IPS-18a (cell line): Measurements from ENCODE around the gene TRMT2A.

ENCODE experiments used
- H3K27ac ChIP-seq: one replicate; pipeline ENCODE4 v1.5.1; 2013; ENCODE audit warnings: low read length
- H3K27me3 ChIP-seq: one replicate; pipeline ENCODE4 v1.6.1; 2013; ENCODE audit warnings: mild to moderate bottlenecking, low read length; ENCODE audit not compliant: control insufficient read depth, insufficient read depth
- H3K36me3 ChIP-seq: one replicate; pipeline ENCODE4 v1.6.1; 2013; ENCODE audit warnings: low read depth, low read length; ENCODE audit not compliant: control insufficient read depth
- H3K4me1 ChIP-seq: one replicate; pipeline ENCODE4 v1.6.1; 2013; ENCODE audit warnings: low read depth, low read length; ENCODE audit not compliant: control insufficient read depth
- H3K4me3 ChIP-seq: one replicate; pipeline ENCODE4 v1.5.1; 2013; ENCODE audit warnings: low read length
- H3K9ac ChIP-seq: one replicate; pipeline ENCODE4 v1.6.1; 2013; ENCODE audit warnings: mild to moderate bottlenecking, low read length, moderate library complexity
- H3K9me3 ChIP-seq: one replicate; pipeline ENCODE4 v1.6.1; 2013; ENCODE audit warnings: low read depth, low read length; ENCODE audit not compliant: control insufficient read depth

Gene TRMT2A

DNA sequence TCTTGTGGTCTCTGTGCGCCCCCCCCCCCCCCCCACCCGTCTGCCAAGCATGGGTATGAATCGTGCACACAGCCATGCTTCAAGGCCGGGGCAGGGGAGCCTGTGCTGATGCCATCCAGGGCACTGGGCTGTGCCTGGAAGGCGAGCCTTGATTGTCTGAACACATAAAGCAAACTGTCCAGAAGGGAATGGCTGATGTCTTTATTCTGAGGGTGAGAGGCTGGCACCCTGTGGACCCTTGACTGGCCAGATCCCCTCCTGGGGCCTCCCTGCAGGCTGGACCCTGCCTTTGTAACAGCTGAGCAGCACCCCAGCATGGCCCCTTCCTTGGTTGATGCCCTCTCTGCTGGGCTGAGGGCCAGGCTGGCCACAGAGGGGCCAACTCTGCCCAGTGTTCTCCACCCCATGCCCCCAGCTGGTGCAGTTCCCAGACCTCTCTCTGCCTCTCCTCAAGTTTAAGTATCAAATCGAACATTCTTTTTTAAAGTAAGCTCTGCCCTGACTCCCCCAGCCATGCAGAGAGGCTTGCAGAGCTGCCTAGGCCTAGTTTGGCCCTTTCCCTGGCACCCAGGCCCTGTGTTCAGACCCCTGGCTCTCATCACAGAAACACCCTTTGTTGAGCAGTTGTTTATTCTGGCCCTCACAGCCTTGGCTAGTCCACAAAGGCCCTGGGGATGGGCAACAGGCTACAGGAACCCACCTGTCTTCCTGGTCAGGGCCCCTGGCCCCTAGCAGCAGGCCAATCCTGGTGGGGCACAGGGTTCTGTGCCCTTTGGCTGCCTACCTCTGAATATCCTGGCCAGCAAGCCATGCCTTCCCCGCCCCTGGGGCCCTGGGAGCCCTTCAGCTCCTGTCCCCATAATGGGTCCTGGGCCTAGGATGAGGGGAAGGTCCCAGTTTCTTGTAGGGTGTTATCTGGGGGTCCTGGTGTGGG is 5.1 kb downstream of the TRMT2A start:
- Histone ChIP-seq H3K27ac (no peak overlapping the region), H3K4me1 (no peaks in the 10 kb centered on the region), H3K9ac (no peak overlapping the region), H3K4me3 (no peak overlapping the region), H3K9me3 (no peaks in the 10 kb centered on the region), H3K36me3 (peaks cover 54% of the 10 kb centered on the region), H3K27me3 (no peaks in the 10 kb centered on the region)

DNA sequence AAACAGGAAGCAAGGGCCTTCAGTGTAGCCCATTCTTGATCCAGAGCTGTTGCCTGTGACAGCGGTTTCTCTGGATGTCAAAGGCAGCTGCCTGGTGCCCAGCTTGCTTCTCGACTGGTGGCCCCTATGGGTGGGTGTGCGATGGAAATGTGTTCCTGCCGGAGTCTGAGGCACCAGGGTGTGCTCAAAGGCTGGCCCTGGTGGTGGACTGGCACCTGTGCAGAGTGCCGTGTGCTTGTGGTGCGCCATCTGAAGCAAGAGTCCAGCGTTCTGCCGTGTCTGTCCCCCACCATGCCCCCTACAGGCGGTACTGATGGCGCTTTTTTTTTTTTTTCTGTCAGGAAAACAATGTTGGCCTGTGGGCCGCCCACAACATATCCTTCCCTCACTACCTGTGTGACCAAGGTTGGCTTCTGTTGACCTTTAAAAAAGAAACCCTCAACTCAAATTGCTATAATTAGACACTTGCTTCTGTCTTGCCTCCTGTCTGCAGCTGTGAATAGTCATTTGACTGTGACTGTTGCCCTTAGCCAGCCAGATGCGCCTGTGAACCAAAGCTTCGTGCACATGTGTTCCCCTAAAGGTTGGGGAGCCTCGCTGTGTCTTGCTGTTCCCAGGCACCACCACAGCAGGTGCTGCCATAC is 5.9 kb downstream of the TRMT2A start:
- no peaks in the 10 kb centered on the region for H3K4me1 ChIP-seq
- H3K9me3 ChIP-seq: no peaks in the 10 kb centered on the region
- peaks cover 62% of the 10 kb centered on the region for H3K36me3 ChIP-seq
- H3K27ac ChIP-seq: no peak overlapping the region
- no peak overlapping the region for H3K9ac ChIP-seq
- no peak overlapping the region for H3K4me3 ChIP-seq
- no peaks in the 10 kb centered on the region for H3K27me3 ChIP-seq

GRCh38 chr22:20110359-20110985 is 6.6 kb downstream of the TRMT2A start:
- H3K9ac ChIP-seq: no peak overlapping the region
- no peak overlapping the region for H3K4me3 ChIP-seq
- no peaks in the 10 kb centered on the region for H3K9me3 ChIP-seq
- H3K4me1 ChIP-seq: no peaks in the 10 kb centered on the region
- no peak overlapping the region for H3K27ac ChIP-seq
- no peaks in the 10 kb centered on the region for H3K27me3 ChIP-seq
- peaks cover 68% of the 10 kb centered on the region for H3K36me3 ChIP-seq

- Histone ChIP-seq H3K4me1 (no peaks in the 10 kb centered on the region), H3K27me3 (no peaks in the 10 kb centered on the region), H3K9me3 (no peaks in the 10 kb centered on the region), H3K9ac (no peak overlapping the region), H3K4me3 (no peak overlapping the region), H3K27ac (no peak overlapping the region), H3K36me3 (peaks cover 76% of the 10 kb centered on the region)
Observed at GRCh38 chr22:20109411-20110358, 7.3 kb downstream of the TRMT2A start.

GRCh38 chr22:20108757-20109230 is 8.2 kb downstream of the TRMT2A start:
- H3K9me3 ChIP-seq: no peaks in the 10 kb centered on the region
- H3K36me3 ChIP-seq: peaks cover 76% of the 10 kb centered on the region
- H3K27me3 ChIP-seq: no peaks in the 10 kb centered on the region
- no peak overlapping the region for H3K4me3 ChIP-seq
- no peak overlapping the region for H3K9ac ChIP-seq
- no peak overlapping the region for H3K27ac ChIP-seq
- no peaks in the 10 kb centered on the region for H3K4me1 ChIP-seq

DNA sequence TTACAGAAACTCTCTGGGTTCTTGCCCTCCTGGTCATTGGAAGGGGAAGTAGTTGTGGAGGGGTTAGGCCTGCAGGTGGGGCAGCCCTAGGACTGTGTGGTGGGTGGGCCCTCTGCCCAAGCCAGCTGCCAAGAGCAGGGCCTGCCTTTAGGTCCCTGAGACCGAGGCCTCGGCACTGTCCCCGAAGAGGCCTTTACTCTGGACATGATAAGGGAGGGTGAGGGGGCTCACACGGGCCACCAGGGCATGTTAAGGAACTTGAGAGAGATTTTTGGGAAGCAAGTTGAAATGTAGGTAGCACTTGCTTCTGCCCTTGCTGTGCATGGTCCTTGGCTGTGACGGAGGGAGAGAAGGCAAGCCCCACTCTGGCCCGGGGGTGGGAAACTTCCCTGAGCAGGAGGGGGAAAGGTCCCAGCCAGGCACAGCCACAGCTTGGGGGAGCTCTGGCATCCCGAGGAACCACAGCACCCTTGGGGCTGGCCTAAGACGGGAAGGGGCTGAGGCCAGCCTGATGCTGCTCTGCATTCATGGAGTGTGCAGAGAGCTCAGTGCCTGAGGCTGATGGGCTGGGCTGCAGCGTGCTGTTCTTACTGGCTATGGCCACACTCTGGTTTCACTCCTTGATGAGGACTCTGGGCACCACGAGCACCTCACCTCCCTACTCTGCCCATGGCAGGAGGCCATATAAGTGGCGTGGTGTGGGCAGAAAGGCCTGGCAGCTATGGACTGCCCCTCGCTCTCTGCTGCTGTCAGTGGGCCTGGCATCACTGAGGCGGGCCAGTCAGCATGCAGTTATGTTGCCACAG is 8.9 kb downstream of the TRMT2A start:
- Histone ChIP-seq H3K4me3 (no peak overlapping the region), H3K9me3 (no peaks in the 10 kb centered on the region), H3K27me3 (no peaks in the 10 kb centered on the region), H3K4me1 (no peaks in the 10 kb centered on the region), H3K27ac (no peak overlapping the region), H3K9ac (no peak overlapping the region), H3K36me3 (peaks cover 82% of the 10 kb centered on the region)

DNA sequence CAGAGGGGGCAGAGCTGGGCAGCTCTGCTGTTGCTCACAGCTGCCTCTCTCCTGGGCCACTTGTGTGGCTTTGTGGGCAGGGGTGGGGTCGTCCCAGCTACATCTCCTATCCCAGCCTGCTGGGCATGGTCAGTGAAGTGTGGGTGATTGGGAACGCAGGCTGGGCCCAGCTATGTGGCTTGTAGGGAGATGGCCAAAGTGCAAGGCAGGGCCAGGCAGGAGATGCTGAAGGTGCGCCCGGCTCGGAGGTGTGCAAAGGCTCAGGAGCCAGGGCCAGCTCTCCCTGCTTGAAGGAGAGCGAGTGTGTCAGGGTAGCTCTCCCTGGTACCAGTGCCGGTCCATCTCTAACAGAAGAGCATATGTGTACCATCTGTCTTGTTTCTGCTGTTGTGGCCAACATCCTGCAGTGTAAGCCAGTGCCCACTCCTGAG is 9.5 kb downstream of the TRMT2A start:
- Histone ChIP-seq H3K4me3 (no peak overlapping the region), H3K27me3 (no peaks in the 10 kb centered on the region), H3K27ac (no peak overlapping the region), H3K9me3 (no peaks in the 10 kb centered on the region), H3K36me3 (peaks cover 85% of the 10 kb centered on the region), H3K9ac (no peak overlapping the region), H3K4me1 (no peaks in the 10 kb centered on the region)

DNA sequence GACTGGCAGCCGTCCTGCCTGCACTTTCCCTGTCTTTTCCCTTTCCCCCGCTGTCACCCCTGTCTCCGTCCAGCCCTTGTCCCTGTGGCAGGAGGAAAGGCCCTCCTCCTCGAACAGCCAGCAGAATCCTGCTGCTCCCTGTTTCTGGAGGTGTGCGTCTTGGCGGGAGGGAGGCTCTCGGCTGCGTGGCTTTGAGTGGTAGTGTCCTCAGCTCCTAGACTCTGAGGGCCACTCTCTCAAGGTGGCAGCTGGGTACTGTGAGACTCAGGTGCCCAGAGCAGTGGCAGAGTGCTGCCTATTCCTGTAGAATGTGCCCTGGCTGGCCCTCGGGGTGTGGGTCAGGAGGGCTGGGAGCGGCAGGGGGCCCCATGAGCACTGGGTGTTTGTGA is 10.2 kb downstream of the TRMT2A start:
- H3K4me3 ChIP-seq: no peak overlapping the region
- H3K9ac ChIP-seq: no peak overlapping the region
- no peak overlapping the region for H3K27ac ChIP-seq
- H3K9me3 ChIP-seq: no peaks in the 10 kb centered on the region
- no peaks in the 10 kb centered on the region for H3K27me3 ChIP-seq
- peaks cover 85% of the 10 kb centered on the region for H3K36me3 ChIP-seq
- no peaks in the 10 kb centered on the region for H3K4me1 ChIP-seq

- Histone ChIP-seq H3K9ac (no peak overlapping the region), H3K36me3 (peaks cover 89% of the 10 kb centered on the region), H3K27ac (no peak overlapping the region)
Observed at GRCh38 chr22:20106205-20106848, 10.7 kb downstream of the TRMT2A start.

More at GRCh38 chr22:20106205-20106848, 10.7 kb downstream of the TRMT2A start:
- Histone ChIP-seq H3K4me3 (no peak overlapping the region), H3K27me3 (no peaks in the 10 kb centered on the region), H3K4me1 (no peaks in the 10 kb centered on the region), H3K9me3 (no peaks in the 10 kb centered on the region)
